Activated CD8-positive, alpha-beta memory T cell treated with anti-CD3 and anti-CD28 coated beads, Interleukin-2, amount 50 U/mL, for 48 hours (primary cell): Measurements from ENCODE around the gene ARAF.

ENCODE experiments used
- DNase-seq: peaks from one replicate; pipeline ENCODE4 v3.0.0-alpha.2; 2020

ARAF gene

DNA sequence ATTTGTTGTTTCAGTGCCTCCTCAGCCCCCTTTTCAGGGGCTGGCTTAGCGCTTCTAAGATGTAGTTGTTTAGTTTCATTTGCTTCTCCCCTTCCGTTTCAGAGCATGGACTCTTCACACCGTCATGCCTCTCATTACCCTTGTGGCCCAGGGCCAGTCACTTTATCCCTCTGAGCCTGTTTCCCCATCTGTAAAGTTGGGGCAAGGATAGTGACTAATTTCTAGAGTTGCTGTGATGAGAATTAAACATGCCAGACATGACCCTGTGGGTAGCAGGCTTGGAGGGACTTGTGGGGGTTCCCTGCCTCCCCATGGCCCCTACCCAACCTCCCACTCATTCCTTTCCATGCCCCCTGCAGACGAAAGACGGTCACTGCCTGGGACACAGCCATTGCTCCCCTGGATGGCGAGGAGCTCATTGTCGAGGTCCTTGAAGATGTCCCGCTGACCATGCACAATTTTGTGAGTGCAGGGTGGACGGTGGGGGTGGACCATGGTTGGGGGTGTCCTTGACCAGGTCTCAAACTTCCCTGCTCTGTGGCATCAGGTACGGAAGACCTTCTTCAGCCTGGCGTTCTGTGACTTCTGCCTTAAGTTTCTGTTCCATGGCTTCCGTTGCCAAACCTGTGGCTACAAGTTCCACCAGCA is 3.6 kb downstream of the ARAF start:
- no peak for DNase-seq

DNA sequence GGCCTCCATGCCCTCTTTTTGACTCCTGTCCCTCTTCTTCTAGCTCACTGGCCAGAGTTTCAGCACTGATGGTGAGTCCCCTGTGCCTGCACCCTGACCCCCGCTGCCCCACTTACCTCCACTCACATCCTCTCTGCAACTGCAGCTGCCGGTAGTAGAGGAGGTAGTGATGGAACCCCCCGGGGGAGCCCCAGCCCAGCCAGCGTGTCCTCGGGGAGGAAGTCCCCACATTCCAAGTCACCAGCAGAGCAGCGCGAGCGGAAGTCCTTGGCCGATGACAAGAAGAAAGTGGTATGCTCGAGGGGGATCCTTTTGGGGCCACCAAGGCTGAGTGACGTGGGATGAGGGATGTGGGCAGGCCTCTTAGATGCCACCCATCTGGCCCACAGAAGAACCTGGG is 5.8 kb downstream of the ARAF start:
- no peak for DNase-seq

DNA sequence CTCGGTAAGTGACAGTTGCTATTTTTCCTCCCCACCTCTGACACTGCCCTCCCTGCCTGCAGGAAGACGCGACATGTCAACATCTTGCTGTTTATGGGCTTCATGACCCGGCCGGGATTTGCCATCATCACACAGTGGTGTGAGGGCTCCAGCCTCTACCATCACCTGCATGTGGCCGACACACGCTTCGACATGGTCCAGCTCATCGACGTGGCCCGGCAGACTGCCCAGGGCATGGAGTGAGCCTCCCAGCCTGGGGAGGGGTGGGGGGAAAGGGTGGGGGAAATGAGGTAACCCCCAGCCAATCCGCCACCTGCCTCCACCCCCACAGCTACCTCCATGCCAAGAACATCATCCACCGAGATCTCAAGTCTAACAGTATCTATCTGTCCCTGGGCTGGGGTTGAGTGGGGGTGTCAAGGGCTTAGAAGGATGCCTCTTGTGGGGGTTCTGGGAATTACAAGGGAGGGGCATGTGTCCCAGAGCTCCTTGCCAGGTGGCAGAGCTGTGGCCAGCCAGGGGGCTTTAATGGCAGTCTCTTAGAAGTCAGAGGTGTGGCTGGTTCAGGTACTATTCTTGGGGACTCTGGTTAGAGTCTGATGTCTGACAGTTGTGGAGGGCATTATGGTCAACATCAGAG is 7.8 kb downstream of the ARAF start:
- no peak for DNase-seq

DNA sequence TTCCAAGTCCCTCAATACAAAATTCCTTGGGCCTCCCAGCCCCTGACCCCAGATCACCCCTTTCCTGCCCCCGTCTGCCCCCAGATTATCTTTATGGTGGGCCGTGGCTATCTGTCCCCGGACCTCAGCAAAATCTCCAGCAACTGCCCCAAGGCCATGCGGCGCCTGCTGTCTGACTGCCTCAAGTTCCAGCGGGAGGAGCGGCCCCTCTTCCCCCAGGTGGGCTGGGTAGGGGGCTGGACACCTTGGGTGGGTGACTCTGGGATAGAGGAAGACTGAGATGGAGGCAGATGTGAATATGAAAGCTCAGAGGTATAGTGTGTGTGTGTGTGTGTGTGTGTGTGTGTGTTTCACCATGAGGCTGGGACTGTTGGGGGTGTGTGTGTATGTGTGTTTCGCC is 9.8 kb downstream of the ARAF start:
- DNase-seq, result no peak

DNA sequence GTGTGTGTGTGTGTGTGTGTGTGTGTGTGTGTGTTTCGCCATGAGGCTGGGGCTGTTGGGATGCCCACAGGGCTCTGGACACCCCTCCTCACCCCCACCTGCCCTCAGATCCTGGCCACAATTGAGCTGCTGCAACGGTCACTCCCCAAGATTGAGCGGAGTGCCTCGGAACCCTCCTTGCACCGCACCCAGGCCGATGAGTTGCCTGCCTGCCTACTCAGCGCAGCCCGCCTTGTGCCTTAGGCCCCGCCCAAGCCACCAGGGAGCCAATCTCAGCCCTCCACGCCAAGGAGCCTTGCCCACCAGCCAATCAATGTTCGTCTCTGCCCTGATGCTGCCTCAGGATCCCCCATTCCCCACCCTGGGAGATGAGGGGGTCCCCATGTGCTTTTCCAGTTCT is 10.2 kb downstream of the ARAF start:
- DNase-seq, result no peak

DNA sequence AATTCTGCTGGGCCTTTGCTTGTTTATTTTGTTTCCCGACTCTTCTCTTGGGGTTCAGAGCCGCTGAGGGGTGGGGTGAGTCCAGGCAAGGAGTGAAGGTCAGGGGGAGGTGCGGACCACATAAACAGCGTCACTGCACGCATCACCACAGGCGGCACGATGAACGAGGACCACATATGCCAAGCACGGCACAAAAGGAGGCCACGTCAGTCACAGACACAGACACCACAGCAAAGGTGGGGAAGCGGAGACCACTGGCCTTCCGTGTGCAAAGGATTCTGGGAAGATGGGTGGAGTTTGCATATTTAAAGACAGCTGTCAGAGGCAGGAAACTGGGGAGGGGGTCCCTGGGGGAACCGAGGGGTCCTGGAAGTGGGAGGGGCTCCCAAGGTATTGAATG is 10.9 kb downstream of the ARAF start:
- DNase-seq, result no peak

DNA sequence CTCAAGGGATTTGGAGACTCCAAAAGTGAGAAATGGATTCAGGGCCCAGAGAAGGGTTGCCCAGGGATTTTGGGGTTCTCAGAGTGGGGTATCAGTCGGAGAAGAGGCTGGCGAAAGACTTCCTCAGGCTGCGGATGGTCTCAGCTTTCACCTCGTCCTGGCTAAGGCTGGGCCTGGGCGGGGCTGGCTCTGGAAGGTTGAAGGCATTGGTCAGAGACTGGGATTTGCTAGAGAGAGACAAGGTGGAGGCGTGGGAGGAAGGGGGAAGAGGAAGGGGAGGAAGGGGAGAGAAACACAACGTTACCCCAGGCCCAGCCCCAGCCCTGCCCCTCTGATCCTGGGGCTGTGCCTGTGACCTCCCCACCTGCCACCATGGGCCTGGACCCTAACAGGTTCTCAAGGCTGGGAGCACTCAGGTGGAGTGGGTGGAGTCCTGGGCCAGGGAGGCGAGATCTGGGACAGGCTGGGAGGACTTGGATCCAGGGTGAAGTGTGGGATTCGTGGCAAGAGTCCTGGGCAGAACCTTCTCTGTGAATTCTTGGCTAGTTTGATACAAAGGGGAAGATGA is 11.9 kb downstream of the ARAF start:
- DNase-seq, result no peak

DNA sequence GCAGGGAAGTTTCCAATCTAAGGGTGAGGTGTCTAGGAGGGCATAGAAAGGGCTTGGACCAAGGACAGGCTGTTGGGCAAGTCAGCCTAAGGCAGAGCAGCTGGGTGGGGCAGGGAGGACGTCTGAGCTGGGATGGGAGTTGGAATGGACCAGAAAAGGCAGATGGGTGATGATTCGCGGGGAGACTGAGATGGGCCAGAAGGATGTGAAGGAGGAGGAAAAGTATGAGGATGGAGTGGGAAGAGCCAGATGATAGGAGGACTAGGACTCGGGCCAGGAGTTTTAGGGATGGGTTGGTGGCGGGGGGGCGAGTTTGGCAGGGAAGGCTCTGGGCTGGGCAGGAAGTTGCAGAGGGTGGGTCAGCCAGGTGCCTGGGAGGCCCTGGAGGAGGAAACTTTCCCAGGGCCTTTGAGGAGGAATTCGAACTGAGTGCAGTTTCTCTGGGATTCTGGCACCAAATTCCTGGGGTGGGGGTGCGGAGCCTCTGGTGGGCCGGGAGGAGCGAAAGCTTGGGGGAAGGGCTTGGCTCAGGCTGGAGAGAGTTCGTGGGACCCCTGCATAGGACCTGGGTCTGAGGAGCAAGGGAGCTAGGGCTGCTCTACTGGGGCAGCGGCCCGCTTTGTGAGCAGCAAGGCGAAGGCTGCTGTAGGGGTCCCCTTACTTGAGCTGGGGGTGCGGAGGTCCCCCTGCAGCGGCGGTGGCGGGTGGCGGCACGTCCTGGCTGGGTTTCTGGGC is 12.5 kb downstream of the ARAF start:
- DNase-seq, result no peak

DNA sequence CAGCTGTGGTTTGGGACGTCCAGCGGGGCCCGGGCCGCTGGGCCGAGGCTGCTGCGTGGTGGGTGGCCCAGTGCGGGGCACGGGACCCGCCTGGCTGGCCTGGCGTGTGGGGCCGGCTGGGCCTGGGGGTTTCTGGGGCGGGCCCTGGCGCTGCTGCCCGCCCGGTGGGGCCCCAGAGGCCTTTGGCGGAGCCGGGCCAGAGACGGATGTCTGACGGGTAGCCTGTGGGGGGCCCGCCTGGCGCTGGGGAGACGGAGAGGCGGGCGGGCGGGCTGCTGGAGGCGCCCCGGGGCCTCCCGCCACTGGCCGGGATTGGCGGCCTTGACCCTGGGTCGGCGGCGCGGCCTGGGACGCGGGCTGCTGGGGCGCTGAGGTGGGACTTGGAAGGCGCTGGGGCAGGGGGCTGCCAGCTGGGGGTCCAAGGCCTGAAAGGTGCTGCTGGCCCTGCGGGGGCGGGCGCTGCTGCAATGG is 13.1 kb downstream of the ARAF start:
- no peak for DNase-seq

DNA sequence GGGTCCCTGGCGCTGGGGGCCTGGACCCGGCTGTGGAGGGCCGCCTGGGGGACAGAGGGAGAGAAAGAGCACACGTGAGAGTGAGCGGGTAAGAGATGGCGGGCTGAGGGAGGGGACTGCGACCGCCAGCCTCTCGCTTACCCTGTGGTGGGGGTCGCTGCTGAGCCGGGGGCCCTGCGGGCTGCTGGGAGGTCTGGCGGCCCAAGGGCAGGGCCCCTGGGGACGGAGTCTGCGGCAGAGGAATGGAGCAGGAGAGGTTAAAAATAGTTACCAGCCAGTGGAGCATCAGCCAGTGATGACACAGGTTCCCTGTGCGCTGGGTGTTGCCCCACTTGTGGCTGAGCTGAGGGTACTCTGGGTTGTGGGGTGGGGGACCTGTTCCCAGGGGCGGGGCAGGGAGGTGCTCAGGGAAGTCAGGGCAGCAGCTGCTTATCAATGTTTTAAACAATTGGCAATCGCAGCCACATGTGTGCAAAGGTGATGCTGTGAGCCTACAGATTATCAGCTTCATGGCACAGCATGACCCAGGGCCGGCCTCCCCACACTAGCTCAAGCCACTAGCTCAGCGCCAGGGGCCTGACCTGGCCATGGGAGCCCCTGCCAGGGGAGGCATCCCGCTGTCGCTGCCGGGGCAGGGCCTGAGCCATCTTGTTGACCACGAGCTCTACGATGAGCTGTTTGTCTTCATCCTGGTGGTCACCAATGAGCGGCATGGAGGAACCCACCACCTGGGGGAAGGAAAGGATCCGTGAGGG is 13.7 kb downstream of the ARAF start:
- DNase-seq, result no peak

DNA sequence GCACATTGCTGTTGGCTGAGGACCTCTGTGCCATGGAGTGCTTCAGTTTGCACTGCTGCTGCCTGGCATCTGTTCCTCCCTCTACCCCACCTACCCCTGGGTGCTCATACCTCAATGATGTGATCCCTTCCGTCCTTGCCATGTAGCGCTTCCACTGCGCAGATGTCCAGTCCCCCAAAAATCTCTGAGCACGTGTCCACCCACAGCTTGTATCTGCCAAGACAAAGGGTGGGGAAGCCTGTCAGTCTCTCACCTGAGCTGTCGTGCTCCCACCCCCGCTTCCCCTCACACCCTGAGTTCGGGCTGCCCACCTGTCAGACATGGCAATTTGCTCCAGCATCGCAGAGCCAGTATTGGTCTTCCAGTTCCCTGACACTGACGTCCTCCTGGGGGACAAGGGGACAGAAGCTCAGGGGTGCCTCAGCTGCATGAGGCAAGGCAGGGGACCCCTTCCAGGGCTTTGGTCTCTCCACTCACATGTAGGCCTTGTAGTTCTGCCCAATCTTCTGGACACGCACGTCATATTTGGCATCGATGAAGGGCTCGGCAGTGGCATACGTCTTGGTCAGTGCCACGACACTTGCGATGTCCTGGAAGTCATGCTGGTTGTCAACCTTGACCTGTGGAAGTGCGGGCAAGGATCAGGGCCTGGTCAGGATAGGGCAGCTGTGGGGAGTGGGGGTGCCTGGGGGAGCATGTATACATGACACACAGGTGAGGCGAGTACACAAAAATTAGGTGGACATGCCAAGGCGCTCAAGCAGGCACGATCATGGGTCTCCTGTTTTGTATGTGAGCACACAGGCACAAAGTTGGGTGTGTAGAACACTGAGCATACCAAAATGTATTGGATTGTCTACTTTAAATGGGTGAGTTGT is 15.3 kb downstream of the ARAF start:
- no peak for DNase-seq

DNA sequence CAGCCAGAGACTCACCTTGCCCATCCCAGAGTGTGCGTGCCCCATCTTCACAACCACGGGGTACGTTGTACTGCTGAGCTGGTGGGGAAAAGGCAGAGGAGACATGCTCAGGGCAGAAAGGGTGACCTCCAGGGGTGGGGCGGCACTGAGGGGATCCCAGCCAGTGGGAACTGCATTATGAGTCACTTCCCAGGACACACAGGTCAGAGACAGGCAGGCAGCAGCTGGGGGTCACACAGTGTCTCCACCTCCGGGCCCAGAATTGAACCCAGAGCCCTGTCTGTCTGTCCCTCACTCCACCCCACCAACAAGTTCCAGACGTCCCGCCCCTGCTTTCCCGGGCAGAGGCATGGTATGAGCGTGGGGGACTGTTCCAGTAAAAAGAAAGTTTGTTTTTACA is 16.4 kb downstream of the ARAF start:
- no peak for DNase-seq

DNA sequence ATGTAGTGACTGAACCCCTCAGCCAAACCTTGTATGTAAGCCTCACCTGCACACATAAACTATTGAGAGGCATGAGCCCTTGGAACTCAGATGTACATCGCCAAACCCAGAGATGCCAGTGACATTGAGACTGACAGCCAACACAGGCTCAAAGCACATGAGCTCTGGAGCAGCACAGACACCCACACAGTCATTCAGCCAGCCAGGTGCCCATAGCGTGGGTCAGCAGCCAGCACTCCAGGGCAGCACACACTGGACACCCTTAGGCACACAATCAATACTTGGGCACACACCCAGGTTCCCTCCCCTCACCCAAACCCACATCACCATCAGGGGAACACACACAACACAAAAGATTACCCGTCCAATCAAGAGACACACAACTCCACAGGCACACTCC is 16.9 kb downstream of the ARAF start:
- no peak for DNase-seq

DNA sequence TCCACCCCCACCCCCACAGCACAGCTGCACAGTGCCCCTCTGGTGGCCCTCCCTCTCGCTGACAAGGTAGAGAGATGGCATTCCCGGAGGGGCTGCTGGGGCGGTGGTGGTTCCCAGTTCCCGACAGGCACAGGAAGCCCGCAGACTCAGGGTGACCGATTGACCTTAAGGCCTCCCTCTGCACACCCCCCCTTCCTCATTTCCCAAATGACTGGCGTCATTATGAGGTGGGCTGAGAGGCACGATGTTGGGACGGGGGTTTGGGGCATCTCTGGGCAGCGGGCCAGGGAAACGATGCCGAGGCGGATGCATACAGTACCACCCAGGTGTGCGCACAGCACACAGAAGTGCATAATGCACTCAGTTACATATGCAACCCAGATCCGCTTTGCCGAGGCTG is 17.7 kb downstream of the ARAF start:
- DNase-seq, result no peak

DNA sequence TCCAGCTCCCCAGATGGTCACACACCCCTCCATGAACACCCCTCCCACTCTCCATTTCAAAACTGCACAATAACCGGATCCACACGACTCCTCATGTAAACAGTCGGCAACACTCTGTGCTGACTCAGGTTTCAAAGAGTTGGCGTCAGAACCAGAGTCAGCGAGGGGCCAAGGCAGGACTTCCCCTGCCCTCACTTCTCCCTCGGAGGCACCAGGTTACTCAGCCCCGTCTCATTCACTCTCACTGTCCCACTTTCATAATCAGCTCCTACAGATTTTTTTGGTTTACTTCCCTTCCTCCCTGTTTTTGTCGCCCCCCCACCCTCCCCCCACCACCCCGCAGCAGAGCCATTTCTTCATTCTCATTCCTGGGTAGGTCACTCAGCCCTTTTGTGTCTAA is 18.5 kb downstream of the ARAF start:
- no peak for DNase-seq

DNA sequence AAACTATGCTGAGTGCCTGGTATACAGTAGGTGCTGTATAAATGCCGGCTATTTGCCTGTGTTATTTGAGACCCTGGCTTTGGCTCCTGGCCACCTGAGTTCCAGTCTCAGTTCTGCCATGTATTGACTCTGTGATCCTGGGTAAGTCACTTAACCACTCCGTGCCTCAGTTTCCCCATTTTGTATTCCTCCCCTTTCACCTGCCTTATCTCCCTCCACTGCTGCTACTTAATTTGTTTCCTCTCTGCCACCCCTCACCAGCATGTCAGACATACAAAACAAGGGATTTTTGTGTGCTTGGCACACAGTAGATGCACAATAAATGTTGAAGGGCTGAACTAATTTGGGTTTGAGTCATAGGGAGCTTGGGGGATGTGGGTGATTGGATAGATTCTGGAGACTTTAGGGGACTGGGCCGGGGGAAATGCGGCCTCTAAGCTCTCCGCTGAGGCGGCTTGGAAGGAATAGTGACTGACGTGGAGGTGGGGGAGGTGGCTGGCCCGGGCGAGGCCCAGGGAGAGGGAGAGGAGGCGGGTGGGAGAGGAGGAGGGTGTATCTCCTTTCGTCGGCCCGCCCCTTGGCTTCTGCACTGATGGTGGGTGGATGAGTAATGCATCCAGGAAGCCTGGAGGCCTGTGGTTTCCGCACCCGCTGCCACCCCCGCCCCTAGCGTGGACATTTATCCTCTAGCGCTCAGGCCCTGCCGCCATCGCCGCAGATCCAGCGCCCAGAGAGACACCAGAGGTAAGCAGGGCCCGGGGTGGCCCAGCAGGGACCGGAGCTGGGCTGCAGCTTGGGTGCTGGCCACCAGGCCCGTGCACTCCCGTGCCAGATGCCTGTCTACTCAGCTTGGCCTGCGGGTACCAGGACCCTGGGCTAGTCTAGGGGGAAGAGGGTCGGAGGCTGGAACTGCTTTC is 21.0 kb downstream of the ARAF start, which contains the start of gene TIMP1:
Gene TIMP1 (plus strand): TSS at position 706 of the 917 bp plus-strand sequence. CDS start 980 bp downstream, outside the sequence.
- DNase-seq, result peak; percentile 84

DNA sequence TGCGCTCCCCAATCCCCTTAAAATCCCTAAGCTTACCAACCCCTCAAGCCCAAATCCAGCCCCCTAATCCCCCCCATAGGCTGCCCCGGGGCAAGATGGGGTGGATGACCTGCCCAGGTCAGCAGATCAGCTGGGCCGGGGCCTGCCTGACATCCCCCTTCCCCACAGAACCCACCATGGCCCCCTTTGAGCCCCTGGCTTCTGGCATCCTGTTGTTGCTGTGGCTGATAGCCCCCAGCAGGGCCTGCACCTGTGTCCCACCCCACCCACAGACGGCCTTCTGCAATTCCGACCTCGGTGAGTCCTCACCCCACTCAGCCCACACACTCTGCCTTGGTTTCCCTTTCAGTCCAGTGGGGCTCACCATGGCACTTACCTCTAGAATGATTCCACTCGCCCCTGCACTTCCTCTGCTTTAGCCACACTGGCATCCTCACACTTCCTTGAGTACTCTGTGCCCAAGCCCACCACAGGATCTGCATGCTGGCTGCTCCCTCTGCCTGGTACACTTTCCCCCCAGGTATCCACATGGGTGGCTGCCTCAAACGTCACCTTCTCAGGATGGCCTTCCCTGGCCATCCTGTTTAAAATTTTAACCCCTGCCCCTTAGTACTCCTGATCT is 22.3 kb downstream of the ARAF start:
- DNase-seq, result no peak

DNA sequence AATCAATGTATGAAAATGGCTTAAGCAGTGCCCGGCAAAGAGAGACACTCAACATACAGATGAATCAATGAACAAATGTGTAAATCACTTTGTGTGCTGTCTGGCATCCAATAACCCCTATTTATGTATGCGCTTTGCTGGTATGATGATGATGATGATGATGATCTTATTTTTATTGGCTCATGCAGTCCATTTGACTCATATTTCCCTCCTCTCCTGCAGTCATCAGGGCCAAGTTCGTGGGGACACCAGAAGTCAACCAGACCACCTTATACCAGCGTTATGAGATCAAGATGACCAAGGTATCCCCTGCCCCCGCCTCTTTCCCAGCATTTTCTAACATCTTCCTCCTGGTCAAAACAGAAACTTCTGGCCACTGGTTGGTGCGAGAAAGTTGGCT is 23.7 kb downstream of the ARAF start:
- DNase-seq, result no peak

DNA sequence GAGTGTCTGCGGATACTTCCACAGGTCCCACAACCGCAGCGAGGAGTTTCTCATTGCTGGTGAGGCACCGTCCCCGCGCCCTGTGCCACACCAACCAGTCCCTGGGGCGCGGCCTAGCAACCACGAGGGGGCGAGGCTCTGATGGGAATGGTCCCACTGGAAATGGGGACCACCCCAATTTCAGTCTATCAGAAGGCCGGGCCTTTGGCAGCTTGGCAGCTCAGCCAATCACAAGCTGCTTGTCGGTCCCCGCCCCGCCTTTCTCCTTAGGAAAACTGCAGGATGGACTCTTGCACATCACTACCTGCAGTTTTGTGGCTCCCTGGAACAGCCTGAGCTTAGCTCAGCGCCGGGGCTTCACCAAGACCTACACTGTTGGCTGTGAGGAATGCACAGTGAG is 24.3 kb downstream of the ARAF start:
- no peak for DNase-seq

DNA sequence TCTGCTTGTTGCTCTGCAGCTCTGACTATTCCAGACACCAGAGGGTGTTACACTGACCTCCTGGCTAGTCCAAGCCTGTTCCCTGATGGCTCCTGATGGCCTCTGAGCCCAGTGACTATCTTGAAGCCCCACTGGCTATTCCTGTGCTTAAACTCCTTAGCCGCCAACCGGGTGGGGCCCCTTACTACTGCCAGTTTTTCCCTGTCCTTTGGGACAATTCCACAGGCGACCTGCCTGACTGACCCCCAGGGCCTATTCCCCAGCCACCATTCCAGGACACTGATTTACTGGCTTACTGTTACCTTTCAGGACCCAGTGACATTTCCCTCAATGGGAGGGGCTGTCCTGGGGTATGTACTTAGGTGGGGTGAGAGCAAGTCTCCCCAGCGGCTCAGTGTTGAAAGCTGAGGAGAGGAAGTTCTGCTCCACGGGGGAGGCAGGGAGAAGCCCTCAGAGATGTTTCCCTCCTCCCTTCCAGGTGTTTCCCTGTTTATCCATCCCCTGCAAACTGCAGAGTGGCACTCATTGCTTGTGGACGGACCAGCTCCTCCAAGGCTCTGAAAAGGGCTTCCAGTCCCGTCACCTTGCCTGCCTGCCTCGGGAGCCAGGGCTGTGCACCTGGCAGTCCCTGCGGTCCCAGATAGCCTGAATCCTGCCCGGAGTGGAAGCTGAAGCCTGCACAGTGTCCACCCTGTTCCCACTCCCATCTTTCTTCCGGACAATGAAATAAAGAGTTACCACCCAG is 25.2 kb downstream of the ARAF start:
- DNase-seq, result no peak
